Gastroesophageal sphincter (tissue), 4 donors: Measurements from ENCODE around the gene FAM171A2. TPM values are rescaled to one million over a fixed set of nuclear protein-coding genes. Genes with fewer than 3 reads are reported as not detected.
A peak's percentile ranks its signal among the peaks of the same experiment; 100 is the strongest.

Source experiments
- ATAC-seq: fragments of 150-250 bp; one replicate; pipeline ENCODE4 v1.9.1; 2016; ENCODE audit warnings: mild to moderate bottlenecking, moderate library complexity
- H3K27ac ChIP-seq, 4 donors: fragments of 200-600 bp; sonication (generic) in 3 of 4; 1 replicate in 3 of 4; 2 replicates in 1 of 4; pipeline ENCODE4 v1.5.1; 2016 to 2019
- H3K27me3 ChIP-seq: fragments of 200-600 bp; sonication (generic); one replicate; pipeline ENCODE4 v1.5.1; 2019
- H3K36me3 ChIP-seq, 2 donors: fragments of 200-600 bp; sonication (generic); one replicate each; pipeline ENCODE4 v1.5.1; 2019; ENCODE audit warnings: control low read depth in 1 of 2
- H3K4me1 ChIP-seq, 3 donors: fragments of 200-600 bp; sonication (generic); 1 replicate in 2 of 3; 2 replicates in 1 of 3; pipeline ENCODE4 v1.5.1; 2016 to 2019; ENCODE audit warnings: control low read depth in 2 of 3
- H3K4me3 ChIP-seq, 2 donors: fragments of 200-600 bp; sonication (generic); one replicate each; pipeline ENCODE4 v1.5.1; 2019; ENCODE audit warnings: mild to moderate bottlenecking in 1 of 2, moderate library complexity in 1 of 2
- H3K9me3 ChIP-seq, 3 donors: fragments of 200-600 bp; sonication (generic); one replicate each; pipeline ENCODE4 v1.5.1; 2017 to 2019; ENCODE audit warnings: control low read depth in 2 of 3
- EP300 ChIP-seq: sonication (generic); formaldehyde crosslinking; IDR thresholded peaks from one replicate; pipeline ENCODE4 v1.6.1; 2017; ENCODE audit warnings: antibody characterized with exemption, mild to moderate bottlenecking
- POLR2A ChIP-seq, 2 donors: fragments of 450-650 bp; IDR thresholded peaks; one replicate each; pipeline ENCODE4 v1.6.1; 2017; ENCODE audit warnings: antibody characterized with exemption in 2 of 2, mild to moderate bottlenecking in 2 of 2, moderate library complexity in 1 of 2
- POLR2AphosphoS5 ChIP-seq: sonication (generic); formaldehyde crosslinking; IDR thresholded peaks from one replicate; pipeline ENCODE4 v1.6.1; 2017; ENCODE audit warnings: antibody characterized with exemption
- WGBS, 2 donors: methylation state at CpG; one replicate each; pipeline ENCODE4 v1.1.5; 2018; ENCODE audit warnings: low coverage in 1 of 2; 5-methylcytosine and 5-hydroxymethylcytosine counted together
- total RNA-seq, 4 donors: library from RNA; depleted of rRNA; stranded (reverse); fragments of >200 nt; gene quantifications; one replicate each; pipeline ENCODE4 v1.1.0, GENCODE V29; 2016
- TF ChIP-seq, protein P1 (sequence below), 4 experiments: fragments of 200-600 bp in 2 of 4; fragments of 450-650 bp in 2 of 4; sonication (generic) in 1 of 4; IDR thresholded peaks; one replicate each; pipeline ENCODE4 v1.5.1; 2017 to 2019; ENCODE audit warnings: antibody characterized with exemption in 4 of 4, mild to moderate bottlenecking in 2 of 4, moderate library complexity in 2 of 4

FAM171A2 gene
- total RNA-seq, 4 donors from 2014 or later, result 0.50 to 3.0 (median 2.3) TPM; not detected in 1

GRCh38 chr17:44310188-44310587, 53.5 kb downstream of the FAM171A2 start:
- no peak for TF ChIP-seq EP300
- TF ChIP-seq, protein P1, sequence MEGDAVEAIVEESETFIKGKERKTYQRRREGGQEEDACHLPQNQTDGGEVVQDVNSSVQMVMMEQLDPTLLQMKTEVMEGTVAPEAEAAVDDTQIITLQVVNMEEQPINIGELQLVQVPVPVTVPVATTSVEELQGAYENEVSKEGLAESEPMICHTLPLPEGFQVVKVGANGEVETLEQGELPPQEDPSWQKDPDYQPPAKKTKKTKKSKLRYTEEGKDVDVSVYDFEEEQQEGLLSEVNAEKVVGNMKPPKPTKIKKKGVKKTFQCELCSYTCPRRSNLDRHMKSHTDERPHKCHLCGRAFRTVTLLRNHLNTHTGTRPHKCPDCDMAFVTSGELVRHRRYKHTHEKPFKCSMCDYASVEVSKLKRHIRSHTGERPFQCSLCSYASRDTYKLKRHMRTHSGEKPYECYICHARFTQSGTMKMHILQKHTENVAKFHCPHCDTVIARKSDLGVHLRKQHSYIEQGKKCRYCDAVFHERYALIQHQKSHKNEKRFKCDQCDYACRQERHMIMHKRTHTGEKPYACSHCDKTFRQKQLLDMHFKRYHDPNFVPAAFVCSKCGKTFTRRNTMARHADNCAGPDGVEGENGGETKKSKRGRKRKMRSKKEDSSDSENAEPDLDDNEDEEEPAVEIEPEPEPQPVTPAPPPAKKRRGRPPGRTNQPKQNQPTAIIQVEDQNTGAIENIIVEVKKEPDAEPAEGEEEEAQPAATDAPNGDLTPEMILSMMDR (IDR thresholded peaks at IDR 0.05), result no peak
- TF ChIP-seq POLR2AphosphoS5, result no peak
- no peak for TF ChIP-seq POLR2A (IDR thresholded peaks at IDR 0.05)
- no peak for ATAC-seq

GRCh38 chr17:44309472-44309871, 54.2 kb downstream of the FAM171A2 start:
- no peaks in the 10 kb centered on the region for H3K9me3 ChIP-seq
- H3K36me3 ChIP-seq, result no peaks in the 10 kb centered on the region
- H3K4me3 ChIP-seq, result no peak overlapping the region
- H3K27ac ChIP-seq, result no peak overlapping the region
- H3K4me1 ChIP-seq, result peaks cover 0 to 25% (median 14%) of the 10 kb centered on the region in 3 donors
- TF ChIP-seq, protein P1 (IDR thresholded peaks at IDR 0.05), result no peak
- TF ChIP-seq POLR2AphosphoS5, result no peak
- ATAC-seq, result no peak
- peaks cover 24% of the 10 kb centered on the region for H3K27me3 ChIP-seq
- WGBS, 2 donors, result 38 to 46% methylated on average over 2 to 4 of the region's 5 CpGs

More at GRCh38 chr17:44310188-44310587, 53.5 kb downstream of the FAM171A2 start:
- Histone ChIP-seq H3K9me3 (no peaks in the 10 kb centered on the region), H3K27ac (no peak overlapping the region), H3K4me1 (peaks cover 0 to 32% (median 19%) of the 10 kb centered on the region in 3 donors), H3K27me3 (peaks cover 31% of the 10 kb centered on the region), H3K36me3 (no peaks in the 10 kb centered on the region), H3K4me3 (no peak overlapping the region)
- WGBS, 2 donors, result 81% methylated on average over 2 of the region's 2 CpGs; no CpG with 5 or more reads in 1 of the 2 donors

- TF ChIP-seq EP300 (no peak), POLR2AphosphoS5 (no peak), POLR2A (IDR thresholded peaks at IDR 0.05) (no peak)
- TF ChIP-seq, protein P1 (IDR thresholded peaks at IDR 0.05), result no peak
- Histone ChIP-seq H3K36me3 (no peaks in the 10 kb centered on the region), H3K4me1 (peaks cover 0 to 23% (median 14%) of the 10 kb centered on the region in 3 donors), H3K27ac (peak overlapping the region in 2 of 4 donors; percentile 70 to 75), H3K4me3 (peak overlapping the region in 1 of 2 donors; percentile 57), H3K9me3 (no peaks in the 10 kb centered on the region), H3K27me3 (peaks cover 21% of the 10 kb centered on the region)
- WGBS, 2 donors, result 0% methylated on average over 6 of the region's 15 CpGs; no CpG with 5 or more reads in 1 of the 2 donors
- ATAC-seq, result no peak
Observed at GRCh38 chr17:44308865-44309264, 54.8 kb downstream of the FAM171A2 start.

GRCh38 chr17:44308320-44308818, 55.3 kb downstream of the FAM171A2 start, which contains the start of gene RUNDC3A:
Gene RUNDC3A, plus strand, starts transcription at chr17:44308601. Its CDS starts 232 bp downstream, at chr17:44308833.
- Histone ChIP-seq H3K4me1 (peaks cover 0 to 23% (median 14%) of the 10 kb centered on the region in 3 donors), H3K4me3 (peak within 1 kb of the TSS; percentile 17 to 57), H3K9me3 (no peaks in the 10 kb centered on the region), H3K27me3 (peaks cover 18% of the 10 kb centered on the region), H3K36me3 (no peaks in the 10 kb centered on the region), H3K27ac (peak within 1 kb of the TSS in 3 of 4 donors; percentile 70 to 75 (median 72))
- no CpG with 5 or more reads among the region's 39 CpGs for WGBS, 2 donors
- ATAC-seq, result peak; percentile 93
- TF ChIP-seq, protein P1 (IDR thresholded peaks at IDR 0.05), result no peak
- TF ChIP-seq POLR2AphosphoS5 (no peak), POLR2A (IDR thresholded peaks at IDR 0.05) (no peak), EP300 (no peak)
